GM19468 (cell line): ENCODE results near the gene PHF13.
"Not testable (repeated sequence)": the region's sequence is repeated elsewhere in the genome, so short reads cannot be mapped to it uniquely, and the experiment has no call there.

Source experiments
- ATAC-seq: cut with Tn5 transposase; IDR thresholded peaks from one replicate; pipeline ENCODE4 v1.9.1; 2021; ENCODE audit warnings: mild to moderate bottlenecking, moderate library complexity, moderate number of reproducible peaks; ENCODE audit not compliant: unreplicated experiment; ENCODE audit errors: extremely low read depth

PHF13 gene

DNA sequence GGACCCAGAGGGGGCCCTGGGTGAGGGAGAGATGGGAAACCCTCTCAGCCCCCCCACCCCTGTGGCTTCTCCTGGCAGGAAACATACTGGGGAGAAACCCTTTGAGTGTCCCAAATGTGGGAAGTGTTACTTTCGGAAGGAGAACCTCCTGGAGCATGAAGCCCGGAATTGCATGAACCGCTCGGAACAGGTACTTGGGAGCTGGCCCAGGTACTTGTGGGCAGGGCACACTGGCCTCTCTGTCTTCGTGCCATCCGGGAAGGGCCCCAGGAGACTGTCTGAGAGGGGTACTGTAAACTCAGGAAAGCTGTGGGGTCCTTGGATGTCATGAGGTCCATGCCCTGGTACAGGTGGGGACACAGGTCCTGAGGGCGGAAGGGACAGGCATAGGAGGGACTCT is 27.7 kb upstream of the PHF13 start:
- ATAC-seq, result no peak

DNA sequence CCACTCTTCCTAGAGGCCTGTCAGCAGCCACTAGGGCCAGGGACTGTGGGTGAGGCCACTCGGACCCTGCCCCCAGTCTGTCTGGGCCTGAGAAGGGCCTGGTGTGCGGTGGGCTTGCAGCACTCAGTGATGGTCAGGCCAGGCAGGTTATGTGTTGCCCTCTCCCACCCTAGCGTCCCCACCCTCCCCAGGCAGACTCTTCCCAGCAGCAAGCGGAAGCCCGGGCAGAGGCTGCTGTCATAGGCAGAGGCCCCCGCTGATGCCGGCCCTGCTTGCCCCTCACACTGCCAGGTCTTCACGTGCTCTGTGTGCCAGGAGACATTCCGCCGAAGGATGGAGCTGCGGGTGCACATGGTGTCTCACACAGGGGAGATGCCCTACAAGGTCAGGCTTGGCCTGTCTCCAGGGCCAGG is 27.1 kb upstream of the PHF13 start:
- ATAC-seq, result no peak

DNA sequence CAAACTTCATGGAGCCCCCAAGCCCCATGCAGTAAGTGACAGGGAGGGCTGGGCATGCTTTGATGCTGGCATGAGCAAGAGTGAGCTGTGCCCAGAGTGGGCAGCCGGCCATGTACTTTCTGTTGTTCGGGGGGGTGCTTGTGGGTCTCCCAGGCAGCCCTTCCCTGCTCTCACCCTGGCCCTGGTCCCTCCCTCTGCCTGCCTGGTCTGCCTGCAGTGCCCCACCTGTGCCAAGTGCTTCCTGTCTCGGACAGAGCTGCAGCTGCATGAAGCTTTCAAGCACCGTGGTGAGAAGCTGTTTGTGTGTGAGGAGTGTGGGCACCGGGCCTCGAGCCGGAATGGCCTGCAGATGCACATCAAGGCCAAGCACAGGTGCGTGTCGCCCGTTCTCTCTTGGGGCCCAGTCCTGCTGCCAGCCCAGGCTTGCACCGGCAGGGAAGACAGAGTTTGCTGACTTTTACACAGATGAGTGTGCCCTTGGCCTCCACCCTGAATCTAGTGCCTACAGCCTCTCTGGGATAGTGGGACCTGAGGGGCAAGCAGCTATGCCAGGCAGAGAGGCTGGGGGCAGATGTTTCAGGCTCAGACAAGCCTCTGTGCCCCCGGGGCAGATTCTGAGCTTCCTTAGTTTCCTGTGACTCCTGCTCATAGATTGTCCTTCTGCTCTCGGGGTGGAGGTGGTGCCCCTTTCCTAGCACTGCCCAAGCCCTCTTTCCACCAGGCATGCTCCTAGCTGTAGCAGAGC is 26.1 kb upstream of the PHF13 start:
- ATAC-seq, result no peak

DNA sequence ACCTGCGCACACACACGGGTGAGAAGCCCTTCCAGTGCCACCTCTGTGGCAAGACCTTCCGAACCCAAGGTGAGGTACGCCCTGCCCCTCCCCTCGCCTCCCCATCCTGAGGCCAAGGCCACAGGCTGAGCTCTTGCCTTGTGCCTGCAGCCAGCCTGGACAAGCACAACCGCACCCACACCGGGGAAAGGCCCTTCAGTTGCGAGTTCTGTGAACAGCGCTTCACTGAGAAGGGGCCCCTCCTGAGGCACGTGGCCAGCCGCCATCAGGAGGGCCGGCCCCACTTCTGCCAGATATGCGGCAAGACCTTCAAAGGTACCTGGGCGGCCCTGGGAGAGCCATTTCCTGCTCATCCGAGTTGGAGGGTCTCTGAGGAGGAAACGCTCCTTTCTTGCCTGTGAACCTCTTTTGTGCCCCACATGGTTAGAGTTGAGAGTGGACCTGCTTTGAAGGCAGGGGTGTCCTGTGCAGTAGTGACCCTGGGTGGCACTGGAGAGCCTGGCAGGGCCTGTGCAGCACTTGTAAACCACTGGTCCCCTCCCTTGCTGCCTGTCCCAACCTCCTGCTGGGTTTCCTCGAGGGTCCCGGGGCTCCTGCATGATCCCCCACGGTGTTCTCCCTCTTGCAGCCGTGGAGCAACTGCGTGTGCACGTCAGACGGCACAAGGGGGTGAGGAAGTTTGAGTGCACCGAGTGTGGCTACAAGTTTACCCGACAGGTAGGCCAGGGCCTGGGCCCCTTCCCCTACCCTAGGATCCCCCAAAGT is 25.2 kb upstream of the PHF13 start:
- ATAC-seq, result no peak

DNA sequence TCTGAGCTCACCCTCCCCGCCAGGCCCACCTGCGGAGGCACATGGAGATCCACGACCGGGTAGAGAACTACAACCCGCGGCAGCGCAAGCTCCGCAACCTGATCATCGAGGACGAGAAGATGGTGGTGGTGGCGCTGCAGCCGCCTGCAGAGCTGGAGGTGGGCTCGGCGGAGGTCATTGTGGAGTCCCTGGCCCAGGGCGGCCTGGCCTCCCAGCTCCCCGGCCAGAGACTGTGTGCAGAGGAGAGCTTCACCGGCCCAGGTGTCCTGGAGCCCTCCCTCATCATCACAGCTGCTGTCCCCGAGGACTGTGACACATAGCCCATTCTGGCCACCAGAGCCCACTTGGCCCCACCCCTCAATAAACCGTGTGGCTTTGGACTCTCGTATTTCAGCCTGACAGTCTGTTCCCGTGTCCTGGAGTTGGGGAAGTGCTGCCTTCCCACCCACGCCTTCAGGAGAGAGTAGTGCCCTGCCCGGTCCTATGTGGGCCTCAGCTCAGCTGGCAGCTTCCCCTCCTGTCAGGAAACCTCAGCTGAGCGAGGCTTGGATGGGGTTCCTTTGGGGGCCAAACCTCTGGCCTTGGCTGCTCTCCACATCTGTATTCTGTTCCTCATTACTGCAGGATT is 24.5 kb upstream of the PHF13 start:
- ATAC-seq, result no peak

DNA sequence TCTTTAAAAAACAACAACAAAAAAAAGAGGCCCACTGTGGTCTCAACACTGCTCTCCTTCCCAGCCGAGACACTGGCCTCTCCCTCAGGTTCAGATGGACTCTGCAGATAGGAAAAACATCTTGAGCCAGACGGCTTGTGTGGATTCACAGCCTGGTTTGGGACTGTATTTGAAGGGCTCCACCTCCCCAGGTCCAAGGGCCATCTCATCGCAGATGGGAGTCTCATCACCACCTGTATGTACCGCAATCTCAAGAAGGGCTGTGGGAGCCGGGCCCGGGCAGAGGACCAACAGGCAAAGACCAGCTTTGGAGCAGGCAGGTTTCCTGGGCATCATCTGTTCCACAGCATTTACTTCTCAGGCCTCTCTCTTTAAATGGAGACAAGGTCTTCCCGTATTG is 23.5 kb upstream of the PHF13 start:
- ATAC-seq, result no peak

DNA sequence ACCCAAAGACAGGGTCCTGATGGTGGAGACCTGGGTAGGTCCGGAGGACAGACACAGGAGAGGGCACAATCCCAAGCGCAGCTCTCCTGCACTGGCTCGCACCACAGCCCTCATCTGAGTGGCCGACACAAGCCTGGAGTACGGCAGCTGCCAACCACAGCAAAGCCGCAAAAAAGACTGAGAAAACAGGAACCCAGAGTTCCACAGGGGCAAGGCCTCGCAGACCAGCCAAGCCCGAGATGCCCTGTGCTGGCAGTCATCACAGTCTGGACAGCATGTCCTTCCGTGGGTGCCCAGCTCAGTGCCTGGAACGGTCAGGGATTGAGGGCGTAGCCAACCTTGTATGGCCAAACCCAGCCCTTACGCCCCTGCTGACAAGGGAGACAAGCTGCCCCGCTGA is 22.3 kb upstream of the PHF13 start:
- no peak for ATAC-seq

DNA sequence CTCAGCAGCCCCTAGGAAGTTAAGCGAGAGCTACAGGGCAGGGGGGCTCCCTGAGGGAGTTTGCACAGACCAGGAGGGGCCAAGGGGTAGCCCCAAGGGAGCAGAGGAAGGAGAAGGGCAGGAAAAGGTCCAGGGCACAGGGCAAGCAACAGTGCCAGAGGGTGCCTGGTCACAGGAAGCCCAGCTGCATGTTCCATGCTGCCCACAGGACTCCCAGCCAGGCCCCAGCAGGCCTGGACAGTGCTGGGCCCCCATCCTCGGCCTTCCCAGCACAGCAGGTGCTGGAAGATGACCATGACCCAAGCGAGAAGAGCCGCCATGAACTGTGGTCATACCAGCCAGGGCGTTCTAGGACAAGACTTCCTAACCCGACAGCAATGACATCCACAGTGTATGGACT is 21.9 kb upstream of the PHF13 start:
- ATAC-seq, result no peak

DNA sequence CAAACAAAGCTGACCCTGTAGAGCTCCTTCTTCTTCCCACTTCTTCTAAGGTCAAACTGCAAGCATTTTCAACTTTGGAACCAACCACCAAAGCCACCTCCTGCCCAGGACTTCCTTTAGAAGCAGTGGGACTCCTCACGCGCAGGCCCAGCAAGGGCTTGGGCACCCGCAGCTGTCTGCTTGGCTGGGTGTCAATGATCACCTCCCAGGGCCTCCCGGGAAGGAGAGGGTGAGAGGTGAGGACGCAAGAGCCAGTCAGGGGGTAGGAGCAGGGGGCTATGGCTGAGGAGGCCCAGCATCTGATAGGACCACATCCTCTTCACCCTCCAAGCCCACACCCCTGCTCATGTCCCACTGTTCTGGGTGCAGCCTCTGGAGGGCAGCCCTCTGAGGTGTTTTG is 21.1 kb upstream of the PHF13 start:
- no peak for ATAC-seq

DNA sequence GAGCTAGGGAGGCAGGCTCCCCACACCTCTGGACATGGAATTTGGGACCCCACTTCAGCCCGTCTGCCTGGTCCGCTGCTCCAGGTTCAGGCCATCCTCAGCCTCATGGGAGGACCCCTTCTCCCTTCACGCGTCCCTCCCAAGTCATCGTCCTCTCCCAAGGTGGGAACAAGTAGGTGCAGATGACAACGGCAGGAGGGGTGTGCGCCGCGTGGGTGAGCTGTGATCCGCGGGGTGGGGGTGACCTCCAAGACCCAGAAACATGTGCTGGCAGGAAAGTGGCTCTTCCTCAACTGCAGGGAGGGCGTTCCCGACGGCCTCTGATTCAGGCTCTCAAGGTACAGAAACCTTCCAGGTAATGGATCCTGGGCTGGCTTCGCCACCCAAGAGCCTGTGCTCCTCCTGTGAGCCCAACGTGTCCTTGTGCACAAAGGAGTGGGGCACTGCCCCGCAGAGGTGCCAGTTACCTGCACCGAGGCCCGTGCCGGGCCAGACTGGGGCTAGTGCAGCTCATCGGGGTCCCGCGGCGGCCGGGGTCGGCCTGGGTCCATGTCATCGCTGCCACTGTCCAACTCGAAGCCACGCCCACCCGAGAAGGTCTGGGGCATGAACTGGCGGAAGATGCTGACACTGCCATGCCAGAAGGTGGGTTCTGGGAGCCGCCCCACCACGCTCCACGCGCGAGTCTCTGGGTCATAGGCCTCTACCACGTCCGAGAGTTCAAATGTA is 20.5 kb upstream of the PHF13 start:
- ATAC-seq, result no peak

DNA sequence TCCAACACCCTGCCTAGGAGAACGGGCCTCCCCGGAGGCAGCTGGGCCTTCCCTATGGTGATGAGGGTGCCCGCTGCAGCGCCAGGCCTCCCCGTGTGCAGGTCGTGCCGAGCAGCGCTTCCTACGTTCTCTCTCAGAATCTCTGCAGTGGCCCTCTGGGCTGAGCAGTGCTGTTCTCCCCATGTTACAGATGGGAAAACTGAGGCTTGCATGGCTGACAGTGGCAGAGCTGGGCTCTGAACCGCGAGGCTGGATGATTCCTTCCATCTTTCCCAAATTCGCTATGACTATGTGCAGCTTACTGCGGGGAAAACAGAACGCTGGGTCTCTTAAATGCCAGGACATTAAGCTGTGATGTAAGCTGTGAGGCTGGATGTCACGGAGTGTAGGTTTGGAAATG is 19.7 kb upstream of the PHF13 start:
- ATAC-seq, result no peak

DNA sequence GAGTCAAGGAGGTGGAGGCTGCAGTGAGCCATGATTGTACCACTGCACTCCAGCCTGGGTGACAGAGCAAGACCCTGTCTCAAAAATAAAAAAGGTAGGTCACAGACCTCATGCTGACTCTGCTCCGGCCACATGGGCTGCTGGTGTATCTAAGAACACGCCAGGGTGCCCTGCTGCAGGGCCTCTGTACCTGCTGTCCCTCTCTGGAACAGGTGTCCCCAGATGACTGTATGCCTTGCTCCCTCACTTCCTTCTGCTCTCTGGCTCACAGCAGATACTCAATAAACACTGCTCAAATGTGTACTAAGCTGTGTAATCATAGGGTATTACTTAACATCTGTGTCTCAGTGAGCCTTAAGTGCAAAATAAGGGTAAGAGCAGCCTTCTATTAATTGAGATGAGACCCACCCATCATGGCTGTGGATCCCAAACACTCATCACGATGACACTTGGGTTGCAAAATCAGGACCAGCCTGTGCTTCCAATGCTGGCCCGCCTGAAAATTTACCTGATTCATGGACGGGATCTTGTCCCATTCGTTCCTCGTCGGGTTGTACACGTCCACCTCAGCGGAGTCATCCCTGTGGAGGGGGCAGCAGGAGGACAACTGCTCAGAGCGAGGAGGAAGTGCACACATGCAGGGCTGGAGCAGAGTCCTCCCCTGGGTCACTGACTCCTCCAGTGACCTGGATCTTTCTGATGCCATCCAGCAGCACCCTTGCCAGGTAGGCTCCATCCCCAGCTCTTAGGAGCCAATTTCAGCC is 18.4 kb upstream of the PHF13 start:
- ATAC-seq, result no peak

DNA sequence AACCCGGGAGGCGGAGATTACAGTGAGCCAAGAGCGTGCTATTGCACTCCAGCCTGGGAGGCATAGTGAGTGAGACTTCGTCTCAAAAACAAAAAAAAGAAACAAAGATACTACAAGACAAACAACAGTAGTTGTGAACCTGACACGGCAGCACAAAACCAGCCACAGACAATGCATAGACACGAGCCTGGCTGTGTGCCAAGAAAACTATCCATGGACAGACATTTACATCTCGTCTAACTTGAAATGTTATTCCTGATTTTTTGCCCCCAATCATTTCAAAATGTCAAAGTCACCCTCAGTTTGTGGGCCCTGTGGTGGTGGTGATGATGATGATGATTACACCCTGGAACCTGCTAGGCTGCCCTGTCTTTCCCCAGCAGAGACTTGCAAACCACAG is 17.2 kb upstream of the PHF13 start:
- ATAC-seq, result no peak

DNA sequence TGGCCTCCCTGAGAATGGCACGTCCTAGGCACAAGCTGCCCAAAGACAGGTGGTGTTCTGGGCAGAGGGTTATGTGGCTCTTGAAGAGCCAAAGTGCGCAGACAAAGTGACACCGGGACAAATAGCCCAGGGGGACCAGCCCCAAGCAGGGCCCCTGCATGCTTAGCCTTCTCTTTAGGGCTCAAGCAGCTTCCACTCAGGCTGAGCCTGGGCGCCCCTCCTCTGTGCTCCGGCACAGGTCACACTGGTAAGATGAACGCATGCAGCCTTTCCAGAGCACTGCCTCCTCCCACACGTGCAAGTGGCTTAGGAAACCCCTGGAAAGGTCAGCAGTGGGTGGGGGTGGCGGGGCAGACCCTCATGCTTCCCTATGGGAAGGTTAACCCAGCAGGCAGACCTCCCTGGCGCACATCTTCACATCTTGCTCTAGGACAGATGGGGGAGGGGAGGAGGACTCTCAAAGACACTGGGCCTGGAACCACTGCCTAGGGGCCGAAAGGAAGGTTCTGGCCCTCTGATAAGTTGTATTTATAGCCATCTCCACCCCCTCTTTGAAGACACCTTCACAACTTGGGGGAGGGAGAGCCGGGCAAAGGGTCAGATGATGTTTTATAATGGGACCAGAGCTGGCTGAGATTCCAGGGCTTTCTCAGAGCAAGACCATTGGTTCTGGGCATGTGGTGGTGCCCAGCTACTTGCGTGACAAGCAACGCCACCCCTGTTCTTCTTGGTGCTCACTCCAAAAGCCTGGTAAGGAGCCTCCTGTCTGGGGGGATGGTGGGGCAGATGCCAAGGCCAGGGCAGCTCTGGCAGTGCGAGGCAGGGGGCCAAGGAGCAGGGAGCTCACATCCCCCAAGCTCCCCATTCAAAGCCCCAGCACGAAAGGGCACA is 16.4 kb upstream of the PHF13 start:
- ATAC-seq, result no peak

DNA sequence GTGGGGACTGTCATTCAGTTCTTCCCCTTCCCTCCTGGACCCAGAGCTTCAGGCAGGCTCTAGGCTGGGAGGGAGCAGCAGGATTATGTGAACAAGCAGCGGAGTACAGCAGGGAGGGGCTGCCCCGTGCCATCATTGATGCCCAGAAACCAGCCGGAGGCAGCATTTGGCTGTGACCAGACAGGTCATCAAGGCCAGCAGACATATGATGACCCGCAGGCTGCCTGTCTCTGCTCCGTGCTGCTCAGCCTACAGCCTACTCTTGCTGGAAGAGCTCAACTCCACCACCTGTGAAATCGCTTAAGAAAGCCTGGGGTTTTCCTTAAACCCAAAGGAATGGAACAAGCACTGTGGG is 15.8 kb upstream of the PHF13 start:
- ATAC-seq, result no peak

DNA sequence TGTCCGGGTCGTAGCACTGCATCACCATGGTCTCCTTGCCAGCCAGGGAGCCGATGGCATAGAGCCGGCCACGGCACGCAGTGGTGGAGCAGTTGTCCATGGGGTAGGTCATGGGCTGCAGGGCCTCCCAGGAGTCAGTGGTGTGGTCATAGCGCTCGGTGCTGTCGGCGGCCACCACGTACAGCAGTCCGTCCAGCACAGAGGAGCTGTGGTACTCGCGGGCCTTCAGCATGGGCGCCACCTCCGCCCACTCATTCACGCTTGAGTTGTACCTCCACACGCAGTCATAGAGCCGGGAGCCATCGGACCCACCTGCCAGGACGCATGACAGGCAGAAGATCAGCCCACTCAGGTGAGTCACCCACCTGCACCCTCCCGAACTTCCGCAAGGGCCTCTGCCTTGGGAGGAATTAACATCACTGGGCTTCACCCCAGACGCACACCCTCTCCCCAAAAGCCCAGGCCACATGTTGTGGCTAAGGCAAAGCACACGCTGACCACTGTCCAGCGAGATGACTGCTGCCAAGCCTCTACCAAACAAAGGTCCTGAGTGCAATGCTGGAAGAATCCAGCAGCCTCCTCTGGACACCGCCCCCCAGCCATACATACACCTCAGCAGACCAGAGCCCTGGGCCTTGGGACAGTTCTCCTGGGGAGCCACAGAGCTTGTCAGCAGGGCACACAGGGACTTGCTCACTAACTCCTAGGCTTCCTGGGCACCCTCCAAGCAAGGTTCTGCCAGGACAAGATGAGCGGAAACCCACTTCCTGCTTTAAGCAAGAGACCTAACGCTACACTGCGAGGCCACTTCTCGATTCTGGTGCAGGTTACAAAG is 14.2 kb upstream of the PHF13 start:
- no peak for ATAC-seq

DNA sequence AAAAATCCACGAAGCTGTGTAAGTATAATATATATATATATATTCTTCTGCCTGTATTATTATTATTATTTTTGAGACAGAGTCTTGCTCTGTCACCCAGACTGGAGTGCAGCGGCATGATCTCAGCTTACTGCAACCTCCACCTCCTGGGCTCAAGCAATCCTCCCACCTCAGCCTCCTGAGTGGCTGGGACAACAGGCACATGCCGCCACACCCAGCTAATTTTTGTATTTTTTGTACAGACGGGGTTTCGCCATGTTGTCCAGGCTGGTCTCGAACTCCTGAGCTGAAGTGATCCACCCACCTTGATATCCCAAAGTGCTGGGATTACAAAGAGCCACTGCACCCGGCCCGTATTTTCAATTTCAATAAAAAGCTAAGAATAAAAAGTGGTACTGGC is 13.5 kb upstream of the PHF13 start:
- not testable (repeated sequence) for ATAC-seq

DNA sequence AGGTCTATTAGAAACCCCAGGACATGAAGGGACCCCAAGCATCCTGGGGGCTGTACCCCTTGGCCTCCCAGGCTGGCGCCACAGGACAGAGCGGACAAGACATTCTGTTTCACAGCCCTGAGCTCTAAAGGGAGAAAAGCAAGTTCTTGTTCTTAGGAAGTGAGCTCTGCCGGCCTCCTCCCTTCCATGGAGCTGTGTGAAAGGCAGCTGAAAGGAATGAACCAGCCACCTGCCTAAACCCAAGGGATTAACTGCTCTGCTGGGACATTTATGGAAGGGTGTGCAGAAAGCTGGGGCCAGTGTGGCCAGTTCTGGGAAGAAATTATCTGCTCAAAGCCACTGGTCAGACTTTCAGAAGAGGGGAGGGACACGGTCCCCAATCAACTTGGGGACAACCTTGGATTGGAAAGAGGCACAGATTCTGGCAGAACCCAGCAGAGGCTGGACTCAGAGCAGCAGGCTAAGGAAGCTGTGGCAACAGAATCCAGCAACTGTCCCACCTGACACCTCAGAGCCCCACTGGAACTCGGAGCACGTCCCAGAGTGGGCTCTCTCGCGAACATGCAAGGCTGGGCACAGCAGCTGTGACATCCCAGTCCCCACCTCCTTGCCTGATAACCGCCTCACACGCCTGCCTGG is 13.0 kb upstream of the PHF13 start:
- no peak for ATAC-seq
